Putamen (tissue), 1 donor: ENCODE results near the gene SYNDIG1.

Experiments used
- DNase-seq: peaks from one replicate; pipeline ENCODE4 v3.0.0-alpha.2; 2016; ENCODE audit warnings: low spot score

The SYNDIG1 gene

DNA sequence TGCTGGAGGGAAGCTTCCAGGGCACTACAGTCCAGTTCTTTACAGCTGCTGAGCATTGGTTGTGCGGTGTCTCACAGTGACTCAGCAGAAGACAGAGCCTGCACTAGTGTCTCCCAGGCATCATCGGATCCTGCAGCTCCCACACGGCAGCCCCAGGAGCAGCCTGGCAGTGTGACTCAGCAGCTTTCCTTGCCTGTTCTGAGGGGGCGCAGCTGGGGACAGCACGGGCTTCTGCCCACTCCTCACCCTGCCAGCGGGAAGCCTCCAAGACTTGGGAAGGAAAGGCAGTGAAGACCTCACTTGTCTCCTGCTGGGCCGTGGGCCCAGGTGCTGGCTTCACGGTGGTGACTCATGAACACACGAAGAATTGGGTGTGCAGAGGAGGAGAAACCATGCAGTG lies 165.4 kb downstream of the SYNDIG1 start:
- peak; percentile 60 for DNase-seq

DNA sequence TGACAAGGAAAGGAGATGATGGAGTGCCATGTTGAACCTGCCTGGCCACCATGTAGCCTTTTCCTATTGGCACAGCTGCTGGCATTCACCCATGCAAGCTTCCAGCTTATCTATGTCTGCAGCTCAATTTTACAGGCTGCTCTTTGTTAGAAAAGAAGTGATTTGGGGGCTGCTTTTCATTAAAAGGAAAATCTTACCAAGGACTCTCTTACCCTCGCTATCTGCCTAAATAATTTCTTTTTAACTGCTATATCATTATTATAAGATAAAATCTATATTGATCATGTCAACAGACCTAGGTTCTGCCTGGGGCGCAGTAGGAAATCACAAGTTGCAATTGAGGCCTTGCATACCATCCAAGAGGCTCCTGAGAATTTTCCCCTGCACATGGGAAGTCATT lies 167.2 kb downstream of the SYNDIG1 start:
- no peak for DNase-seq

GRCh38 chr20:24637087-24637486 lies 167.7 kb downstream of the SYNDIG1 start:
- DNase-seq, result no peak

DNA sequence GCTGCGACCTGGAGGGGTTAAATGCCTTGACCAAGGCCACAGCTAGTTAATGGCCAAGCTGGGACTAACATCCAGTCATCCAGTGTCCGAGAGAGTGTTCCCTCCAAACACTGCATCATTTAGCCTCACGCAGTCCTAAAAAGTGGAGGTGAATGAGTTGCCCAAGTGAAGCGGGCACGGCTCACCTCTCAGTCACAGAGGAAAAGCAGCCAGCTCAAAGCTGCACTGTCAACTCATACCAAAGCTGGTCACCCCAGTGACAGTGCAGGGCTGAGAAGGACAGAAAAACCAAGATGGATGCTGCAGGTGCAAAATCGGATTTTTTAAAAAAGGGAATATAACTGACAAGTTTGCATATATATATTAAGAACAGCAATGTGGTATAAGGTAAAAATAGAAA lies 168.5 kb downstream of the SYNDIG1 start:
- DNase-seq, result no peak

DNA sequence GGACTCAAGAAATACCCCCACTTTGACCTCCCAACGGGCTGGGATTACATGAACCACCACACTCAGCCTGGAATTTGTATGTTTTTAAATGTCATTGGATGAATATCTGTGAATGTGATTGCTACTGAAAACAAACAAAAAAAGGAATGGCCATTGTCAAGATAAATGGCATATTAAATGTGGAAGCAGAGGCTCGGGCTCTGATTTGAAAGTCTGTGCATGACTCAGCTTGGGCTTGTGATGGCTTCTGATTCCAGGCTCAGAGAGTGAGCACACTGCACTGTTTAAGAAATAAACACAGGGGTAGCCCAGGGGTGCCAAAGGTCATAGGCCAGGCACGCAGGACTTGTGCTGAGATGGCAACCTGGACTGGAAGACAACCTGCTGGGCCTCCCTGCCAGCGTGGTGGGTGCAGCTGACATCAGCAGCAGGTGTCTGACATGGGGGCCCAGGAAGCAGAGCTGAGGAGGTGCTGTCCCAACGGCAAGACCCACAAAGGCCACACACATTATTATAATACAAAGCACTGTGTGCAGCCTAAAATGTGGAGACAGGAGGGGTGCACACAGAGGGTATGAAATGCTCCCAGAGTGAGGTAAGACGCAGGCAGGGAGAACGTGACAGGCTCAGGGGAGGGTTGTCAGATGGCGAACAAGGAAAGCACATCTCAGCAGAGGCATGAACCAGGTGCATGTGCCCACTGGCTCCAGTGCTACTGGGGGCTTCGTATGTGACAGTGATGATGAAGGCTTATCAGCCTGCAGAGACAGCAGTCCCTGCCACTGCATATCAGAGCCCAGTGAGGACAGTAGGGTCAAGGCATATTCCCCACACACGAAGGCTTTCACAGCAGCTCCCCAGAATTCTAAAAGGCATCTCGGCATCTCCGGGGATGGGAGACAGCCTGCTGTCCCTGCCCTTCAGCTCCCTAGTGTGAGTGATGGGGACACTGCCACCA lies 169.4 kb downstream of the SYNDIG1 start:
- DNase-seq, result no peak

- no peak for DNase-seq
Measured at GRCh38 chr20:24640276-24640675, 170.8 kb downstream of the SYNDIG1 start.

DNA sequence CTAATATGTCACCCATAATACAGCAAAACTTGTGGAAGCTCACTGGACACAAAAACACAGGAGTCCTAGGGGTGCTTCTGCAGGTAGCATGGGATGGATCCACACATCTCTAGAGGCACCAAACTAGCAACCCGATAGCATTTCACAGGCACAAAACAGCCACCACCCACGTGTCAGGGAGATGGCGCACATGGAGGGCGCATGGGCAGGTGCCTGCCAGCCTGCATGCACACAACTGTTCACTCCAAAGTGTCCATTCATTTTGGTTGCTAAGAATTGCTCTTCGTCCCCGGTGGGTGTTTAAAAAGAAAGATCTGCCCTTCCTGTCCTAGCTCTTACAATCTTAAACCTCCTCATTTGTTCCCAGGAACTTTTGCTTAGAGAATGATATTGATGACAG lies 171.3 kb downstream of the SYNDIG1 start:
- DNase-seq, result no peak

- no peak for DNase-seq
Measured at GRCh38 chr20:24643731-24644626, 174.6 kb downstream of the SYNDIG1 start.

DNA sequence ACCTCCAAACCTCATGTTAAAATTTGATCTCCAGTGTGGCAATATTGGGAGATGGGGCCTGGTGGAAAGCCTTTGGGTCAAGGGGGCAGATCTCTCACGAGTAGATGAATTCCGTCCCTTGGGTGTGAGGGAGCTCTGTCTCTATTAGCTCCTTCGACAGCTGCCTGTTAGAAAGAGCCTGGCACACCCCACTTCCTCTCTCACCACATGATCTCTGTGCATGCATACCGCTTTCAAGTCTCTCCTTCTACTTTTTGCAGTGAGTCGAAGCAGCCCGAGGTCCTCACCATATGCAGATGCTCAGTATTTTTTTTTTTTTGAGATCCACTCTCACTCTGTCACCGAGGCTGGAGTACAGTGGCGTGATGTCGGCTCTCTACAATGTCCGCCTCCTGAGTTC lies 176.9 kb downstream of the SYNDIG1 start:
- peak; percentile 29 for DNase-seq

DNA sequence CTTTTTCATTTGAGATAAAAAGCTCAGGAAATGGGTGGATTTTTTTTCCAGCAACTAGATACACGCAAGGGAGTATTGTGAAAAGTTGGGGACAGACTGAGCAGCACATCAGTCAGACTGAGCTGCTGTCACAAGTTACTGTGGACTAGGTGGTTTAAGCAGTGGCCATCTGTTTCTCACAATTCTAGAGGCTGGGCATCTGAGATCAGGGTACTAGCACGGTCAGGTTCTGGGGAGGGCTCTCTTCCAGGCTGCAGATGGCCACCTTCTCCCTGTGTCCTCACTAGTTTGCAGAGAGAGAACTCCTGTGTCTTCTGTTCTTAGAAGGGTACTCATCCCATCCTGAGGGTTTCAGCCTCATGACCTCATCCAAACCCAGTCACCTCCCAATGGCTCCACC lies 178.3 kb downstream of the SYNDIG1 start:
- DNase-seq, result no peak

DNA sequence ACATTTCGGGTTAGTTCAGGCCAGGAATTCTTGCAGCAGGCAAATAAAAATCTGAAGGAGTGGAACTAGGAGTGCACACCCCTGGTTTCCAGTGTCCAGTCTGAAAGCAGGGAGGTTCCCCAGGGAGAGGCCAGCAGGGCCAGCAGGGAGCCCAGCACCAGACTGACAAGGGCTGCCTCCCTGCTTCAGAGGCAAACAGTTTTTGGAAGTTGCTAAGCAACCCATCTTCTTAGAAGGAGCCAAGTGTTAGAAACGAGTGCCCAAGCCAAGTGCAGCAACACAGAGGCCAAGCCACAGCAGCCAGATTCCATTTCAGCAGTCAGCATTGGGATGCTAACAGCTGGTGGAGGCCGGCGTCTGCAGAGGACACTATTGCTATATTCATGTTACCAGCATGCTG lies 179.1 kb downstream of the SYNDIG1 start:
- no peak for DNase-seq

DNA sequence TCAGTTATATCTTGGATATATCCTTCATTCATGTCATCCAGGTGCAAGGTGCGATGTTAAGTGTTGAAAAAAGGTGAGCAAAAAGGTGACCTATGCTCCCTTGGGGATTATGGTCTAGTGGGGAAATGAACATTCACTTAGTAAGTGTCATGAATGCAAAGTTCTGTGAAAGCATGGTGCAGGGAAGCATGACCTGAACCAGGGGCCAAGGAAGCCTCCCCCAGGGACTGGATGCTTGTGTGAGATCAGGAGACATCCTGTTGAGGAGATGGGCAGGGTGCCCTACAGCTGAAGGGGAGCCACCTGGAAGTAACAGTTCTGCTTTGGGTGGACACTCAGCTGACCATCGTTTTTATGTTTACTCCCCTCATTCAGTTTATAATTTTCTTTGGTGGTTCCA lies 179.5 kb downstream of the SYNDIG1 start:
- no peak for DNase-seq

GRCh38 chr20:24649787-24650490 lies 180.5 kb downstream of the SYNDIG1 start:
- peak; percentile 21 for DNase-seq

DNA sequence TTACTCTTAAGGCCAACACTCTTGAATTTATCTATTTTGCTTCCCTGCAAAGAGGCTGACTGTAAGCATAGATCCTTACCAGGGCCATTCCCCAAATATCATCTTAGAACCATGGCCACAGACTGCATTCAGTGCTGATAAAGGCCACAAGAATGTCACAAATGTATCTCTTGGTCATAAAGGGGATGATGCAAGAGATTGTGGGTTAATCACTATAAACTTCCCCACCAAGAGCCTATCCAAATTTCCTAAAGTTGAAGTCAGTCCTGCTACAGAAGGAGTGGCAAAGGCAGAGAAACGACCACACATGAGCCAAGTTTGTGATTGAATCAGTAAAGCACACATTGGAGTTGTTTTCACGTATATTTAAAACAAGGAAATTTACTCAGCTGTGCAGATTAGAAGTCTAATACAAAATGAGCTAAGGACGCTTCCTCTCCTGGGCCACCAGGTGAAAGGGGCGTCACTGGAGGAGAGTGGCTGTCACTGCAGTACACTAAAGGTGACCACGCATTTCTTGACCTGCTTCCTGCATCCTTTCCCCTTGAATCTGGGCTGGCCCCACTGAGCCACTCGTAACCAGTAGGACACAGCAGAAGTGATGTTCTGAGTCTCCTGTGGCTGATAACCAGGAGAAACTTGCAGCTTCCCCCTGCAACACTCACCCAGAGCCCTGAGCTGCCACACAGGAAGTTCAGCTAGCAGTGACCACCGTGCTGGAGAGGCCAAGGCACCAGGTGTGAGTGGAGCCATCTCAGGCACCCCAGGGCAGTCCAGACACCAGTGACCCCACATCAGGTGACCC lies 181.9 kb downstream of the SYNDIG1 start:
- no peak for DNase-seq

DNA sequence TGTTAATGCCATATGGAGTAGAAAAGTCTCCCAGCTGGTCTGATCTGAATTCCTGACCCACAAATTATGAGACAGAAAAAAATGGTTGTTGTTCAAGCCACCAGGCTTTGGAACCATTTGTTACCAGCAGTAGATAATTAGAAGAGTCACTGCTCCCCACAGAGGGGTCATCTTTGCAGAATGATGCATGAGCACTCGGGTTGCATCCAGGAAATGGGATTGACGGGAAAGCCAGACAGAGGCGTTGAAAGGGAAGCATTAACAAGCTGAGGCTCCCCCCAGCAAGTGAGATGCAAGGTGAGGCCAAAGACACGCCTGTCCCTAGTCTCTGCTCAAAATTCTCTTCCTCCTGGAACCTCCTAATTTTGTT lies 182.5 kb downstream of the SYNDIG1 start:
- DNase-seq, result no peak

- no peak for DNase-seq
Measured at GRCh38 chr20:24653306-24653705, 183.9 kb downstream of the SYNDIG1 start.

DNA sequence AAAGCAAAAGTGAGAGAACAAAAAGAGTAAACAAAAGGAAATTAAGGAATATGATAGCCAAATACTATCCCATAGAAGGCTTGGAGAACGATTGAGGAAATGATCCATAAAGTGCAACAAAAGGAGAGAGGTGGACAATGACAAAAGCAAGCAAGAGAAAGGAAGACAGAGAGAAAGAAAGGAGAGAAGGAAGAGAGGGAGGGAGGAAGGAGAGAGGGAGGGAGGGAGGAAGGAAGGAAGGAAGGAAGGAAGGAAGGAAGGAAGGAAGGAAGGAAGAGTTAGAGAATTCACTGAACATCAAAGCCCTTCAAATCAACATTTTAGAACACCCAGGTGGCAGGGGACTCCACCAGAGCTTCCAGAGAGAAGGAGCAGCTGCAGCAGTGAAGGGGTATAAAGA lies 185.0 kb downstream of the SYNDIG1 start:
- no peak for DNase-seq

DNA sequence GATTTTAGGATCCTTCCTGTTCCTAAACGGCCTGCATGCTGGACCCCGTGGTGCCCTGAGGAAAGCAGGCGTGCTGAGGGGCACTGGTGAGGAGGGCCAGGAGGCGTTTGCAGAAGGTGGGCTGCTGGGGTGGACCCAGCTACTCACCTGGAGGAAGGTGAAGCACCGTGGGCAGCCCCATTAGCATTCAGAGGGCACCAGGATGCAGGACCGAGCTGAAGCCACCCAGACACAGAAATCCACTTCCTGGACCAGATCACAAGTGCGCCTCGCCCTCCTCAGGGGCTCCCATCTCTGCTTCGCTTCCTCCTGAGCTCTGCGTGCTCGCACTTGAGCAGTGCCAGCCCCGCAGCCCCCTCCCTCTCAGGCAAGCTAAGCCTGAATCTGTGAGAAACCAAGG lies 187.0 kb downstream of the SYNDIG1 start:
- DNase-seq, result no peak

DNA sequence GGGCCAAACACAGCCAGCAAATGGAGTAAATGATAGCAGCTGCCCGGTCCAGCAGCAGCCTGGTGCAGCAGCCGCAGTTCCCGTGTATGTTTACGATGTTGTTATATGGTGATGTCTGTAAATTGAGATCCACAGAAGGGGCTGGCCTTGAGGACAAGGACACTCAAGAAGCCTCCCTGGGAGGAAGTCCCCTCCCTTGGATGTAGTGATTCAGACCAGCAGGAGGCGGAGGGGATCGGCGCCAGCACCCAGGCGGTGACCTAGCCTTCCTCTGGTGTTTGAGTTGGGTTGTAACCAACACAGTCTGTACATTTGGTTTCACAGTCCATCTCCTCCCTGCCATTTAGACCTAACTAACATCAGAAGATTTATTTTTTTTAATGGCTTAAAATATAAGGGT lies 187.8 kb downstream of the SYNDIG1 start:
- no peak for DNase-seq

DNA sequence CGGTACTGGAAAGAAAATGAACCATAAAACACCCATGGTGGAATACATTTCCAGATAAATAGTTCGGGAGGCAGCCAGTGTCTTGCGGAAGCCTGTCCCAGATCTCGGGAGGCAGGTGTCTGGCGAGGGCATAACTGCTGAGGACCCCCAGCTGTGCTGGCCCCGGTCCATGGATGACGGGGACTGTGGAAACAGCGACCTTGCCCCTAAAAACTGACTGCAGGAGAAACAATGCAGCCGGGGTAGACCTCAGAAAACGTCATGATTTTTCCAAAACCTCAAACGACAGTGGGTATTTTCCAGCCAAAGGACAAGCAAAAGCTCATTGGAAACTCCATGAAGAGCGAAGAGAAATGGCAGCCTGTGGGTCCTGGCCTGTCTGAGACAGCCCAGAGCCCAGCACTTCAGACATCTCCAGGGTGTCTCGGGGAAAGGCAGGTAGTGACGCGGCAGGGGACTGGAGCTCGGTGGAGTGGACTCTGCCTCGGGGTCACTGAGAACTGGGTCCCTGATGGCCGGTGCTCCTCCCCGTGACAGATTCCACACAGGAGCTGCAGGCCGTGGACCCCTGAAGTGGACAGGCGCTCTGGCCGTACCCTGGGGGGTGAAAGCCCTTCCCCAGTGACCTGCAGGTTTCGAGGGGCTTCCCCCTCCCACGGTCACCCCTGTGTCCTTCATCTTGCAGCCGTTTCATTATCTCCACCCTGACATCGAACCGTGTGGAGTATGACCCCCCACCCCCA lies 188.6 kb downstream of the SYNDIG1 start:
- no peak for DNase-seq
